Stimulated activated CD4-positive, alpha-beta T cell treated with anti-CD3 and anti-CD28 coated beads, TNF-alpha, amount 100 ng/mL, for 1 hour (primary cell): ENCODE data around the gene ANAPC13.

Experiments used
- DNase-seq, 3 donors: peaks; one replicate each; pipeline ENCODE4 v3.0.0-alpha.2; 2020; ENCODE audit warnings: low read depth in 3 of 3, low spot score in 1 of 3

Gene ANAPC13

GRCh38 chr3:134483195-134483900 is 2.4 kb downstream of the ANAPC13 start:
- DNase-seq: no peak

- no peak for DNase-seq
These were observed 3.2 kb downstream of the ANAPC13 start for GRCh38 chr3:134482622-134483021.

GRCh38 chr3:134481166-134481565 is 4.6 kb downstream of the ANAPC13 start:
- DNase-seq: no peak

- no peak for DNase-seq
These were observed 5.2 kb downstream of the ANAPC13 start for GRCh38 chr3:134480546-134480945.

- no peak for DNase-seq
These were observed 7.8 kb downstream of the ANAPC13 start for GRCh38 chr3:134477938-134478337.

- DNase-seq: no peak
These were observed 8.8 kb downstream of the ANAPC13 start for GRCh38 chr3:134477002-134477401.

- no peak for DNase-seq
These were observed 9.5 kb downstream of the ANAPC13 start for GRCh38 chr3:134476306-134476705.

- DNase-seq: no peak
These were observed 10.8 kb downstream of the ANAPC13 start for GRCh38 chr3:134474956-134475355.

- peak; percentile 47 to 54 (median 48) for DNase-seq
These were observed 11.8 kb downstream of the ANAPC13 start for GRCh38 chr3:134473868-134474546.

GRCh38 chr3:134472831-134473230 is 13.0 kb downstream of the ANAPC13 start:
- no peak for DNase-seq

- DNase-seq: no peak
These were observed 14.1 kb downstream of the ANAPC13 start for GRCh38 chr3:134471521-134472193.

- no peak for DNase-seq
These were observed 17.3 kb downstream of the ANAPC13 start for GRCh38 chr3:134468519-134468918.

GRCh38 chr3:134466331-134466730 is 19.5 kb downstream of the ANAPC13 start:
- no peak for DNase-seq

GRCh38 chr3:134464689-134465365 is 21.0 kb downstream of the ANAPC13 start:
- no peak for DNase-seq

GRCh38 chr3:134464064-134464688 is 21.6 kb downstream of the ANAPC13 start:
- DNase-seq: no peak

GRCh38 chr3:134463676-134464063 is 22.1 kb downstream of the ANAPC13 start:
- DNase-seq: no peak

- DNase-seq: no peak
These were observed 23.3 kb downstream of the ANAPC13 start for GRCh38 chr3:134462331-134462941.

- no peak for DNase-seq
These were observed 24.8 kb downstream of the ANAPC13 start for GRCh38 chr3:134460965-134461364.

GRCh38 chr3:134459562-134459961 is 26.2 kb downstream of the ANAPC13 start:
- DNase-seq: no peak

- no peak for DNase-seq
These were observed 27.3 kb downstream of the ANAPC13 start for GRCh38 chr3:134458406-134458945.
